Measurements from ENCODE around the gene DCAF15.

- no peak for TF ChIP-seq POLR2A (IDR thresholded peaks at IDR 0.05; ENCODE audit: extremely low read depth, insufficient read length)
- no peak for TF ChIP-seq MYC (IDR thresholded peaks at IDR 0.05; ENCODE audit: low read depth, low read length)
- no peak for TF ChIP-seq CTCF (IDR thresholded peaks at IDR 0.05; ENCODE audit: low read depth, low read length)
- TF ChIP-seq MAX (IDR thresholded peaks at IDR 0.05; ENCODE audit: low read depth, low read length), result no peak
Measured at GRCh38 chr19:13975870-13976269, 23.6 kb downstream of the DCAF15 start.

Measured in NB4 (cell line).